HL-60 (cell line): Measurements from ENCODE around the gene ECHS1.

Experiments
- DNase-seq, 2 experiments: peaks; one replicate each; pipeline ENCODE4 v3.0.0-alpha.2; 2010 to 2020; ENCODE audit warnings: low read depth in 1 of 2, low spot score in 1 of 2
- H3K27ac ChIP-seq: fragments of 250-450 bp; sonication (Bioruptor Pico); replicated peaks from 2 replicates; pipeline ENCODE4 v1.5.1; 2020; ENCODE audit warnings: mild to moderate bottlenecking, moderate library complexity
- H3K27me3 ChIP-seq: fragments of 250-450 bp; sonication (Bioruptor Pico); 2 replicates; pipeline ENCODE4 v1.5.1; 2021; ENCODE audit warnings: mild to moderate bottlenecking, moderate library complexity; ENCODE audit not compliant: insufficient read depth, poor library complexity, severe bottlenecking
- H3K4me3 ChIP-seq: replicated peaks from 2 replicates; pipeline ENCODE4 v1.5.1; 2011; ENCODE audit warnings: mild to moderate bottlenecking, control low read depth, low read length; ENCODE audit not compliant: insufficient read depth
- GABPA ChIP-seq: IDR thresholded peaks from 2 replicates; pipeline ENCODE4 v1.6.1; 2012; ENCODE audit warnings: low read depth
- POLR2AphosphoS5 ChIP-seq: IDR thresholded peaks from 2 replicates; pipeline ENCODE4 v1.6.1; 2012; ENCODE audit warnings: low read depth
- SPI1 ChIP-seq: IDR thresholded peaks from 2 replicates; pipeline ENCODE4 v1.6.1; 2012; ENCODE audit warnings: low read depth, mild to moderate bottlenecking, borderline replicate concordance
- TF ChIP-seq, protein P1 (sequence below): IDR thresholded peaks from one replicate; pipeline ENCODE4 v1.5.1; 2011; ENCODE audit warnings: low read length, control low read depth, inconsistent platforms; ENCODE audit not compliant: insufficient read depth
- TF ChIP-seq, protein P2 (sequence below): IDR thresholded peaks from 2 replicates; pipeline ENCODE4 v1.6.1; 2012; ENCODE audit warnings: low read depth; ENCODE audit not compliant: insufficient replicate concordance

The ECHS1 gene

DNA sequence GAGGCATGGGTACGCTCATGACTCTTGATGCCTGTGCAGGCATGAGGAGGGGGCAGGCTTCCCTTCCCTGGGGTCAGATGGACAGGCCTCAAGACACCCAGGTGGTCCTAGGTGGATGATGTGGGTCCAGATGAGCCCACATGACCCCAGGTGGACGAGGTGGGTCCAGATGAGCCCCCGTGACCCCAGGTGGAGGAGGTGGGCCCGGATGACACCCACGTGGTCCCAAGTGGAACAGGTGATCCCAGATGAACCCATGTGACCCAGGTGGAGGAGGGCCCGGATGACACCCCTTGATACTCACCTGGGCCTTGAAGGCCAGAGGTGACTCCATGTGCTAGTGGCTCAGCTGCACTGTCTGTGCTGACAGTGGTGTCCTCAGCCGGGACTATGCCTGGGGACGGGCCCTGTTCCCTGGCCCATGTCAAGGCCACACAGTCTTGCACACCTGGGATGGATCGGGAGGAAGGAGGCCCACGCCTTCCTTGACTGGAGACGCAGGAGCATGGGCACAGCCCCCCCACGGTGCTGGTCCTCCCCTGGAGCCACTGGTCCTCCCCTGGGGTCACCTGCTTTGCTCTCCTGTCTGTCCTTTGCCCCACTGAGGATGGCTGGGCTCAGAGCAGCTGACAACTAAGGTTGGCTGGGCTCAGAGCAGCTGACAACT is 22.7 kb downstream of the ECHS1 start:
- no peak for DNase-seq
- TF ChIP-seq, protein P1, sequence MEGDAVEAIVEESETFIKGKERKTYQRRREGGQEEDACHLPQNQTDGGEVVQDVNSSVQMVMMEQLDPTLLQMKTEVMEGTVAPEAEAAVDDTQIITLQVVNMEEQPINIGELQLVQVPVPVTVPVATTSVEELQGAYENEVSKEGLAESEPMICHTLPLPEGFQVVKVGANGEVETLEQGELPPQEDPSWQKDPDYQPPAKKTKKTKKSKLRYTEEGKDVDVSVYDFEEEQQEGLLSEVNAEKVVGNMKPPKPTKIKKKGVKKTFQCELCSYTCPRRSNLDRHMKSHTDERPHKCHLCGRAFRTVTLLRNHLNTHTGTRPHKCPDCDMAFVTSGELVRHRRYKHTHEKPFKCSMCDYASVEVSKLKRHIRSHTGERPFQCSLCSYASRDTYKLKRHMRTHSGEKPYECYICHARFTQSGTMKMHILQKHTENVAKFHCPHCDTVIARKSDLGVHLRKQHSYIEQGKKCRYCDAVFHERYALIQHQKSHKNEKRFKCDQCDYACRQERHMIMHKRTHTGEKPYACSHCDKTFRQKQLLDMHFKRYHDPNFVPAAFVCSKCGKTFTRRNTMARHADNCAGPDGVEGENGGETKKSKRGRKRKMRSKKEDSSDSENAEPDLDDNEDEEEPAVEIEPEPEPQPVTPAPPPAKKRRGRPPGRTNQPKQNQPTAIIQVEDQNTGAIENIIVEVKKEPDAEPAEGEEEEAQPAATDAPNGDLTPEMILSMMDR, result no peak
- TF ChIP-seq, protein P2, sequence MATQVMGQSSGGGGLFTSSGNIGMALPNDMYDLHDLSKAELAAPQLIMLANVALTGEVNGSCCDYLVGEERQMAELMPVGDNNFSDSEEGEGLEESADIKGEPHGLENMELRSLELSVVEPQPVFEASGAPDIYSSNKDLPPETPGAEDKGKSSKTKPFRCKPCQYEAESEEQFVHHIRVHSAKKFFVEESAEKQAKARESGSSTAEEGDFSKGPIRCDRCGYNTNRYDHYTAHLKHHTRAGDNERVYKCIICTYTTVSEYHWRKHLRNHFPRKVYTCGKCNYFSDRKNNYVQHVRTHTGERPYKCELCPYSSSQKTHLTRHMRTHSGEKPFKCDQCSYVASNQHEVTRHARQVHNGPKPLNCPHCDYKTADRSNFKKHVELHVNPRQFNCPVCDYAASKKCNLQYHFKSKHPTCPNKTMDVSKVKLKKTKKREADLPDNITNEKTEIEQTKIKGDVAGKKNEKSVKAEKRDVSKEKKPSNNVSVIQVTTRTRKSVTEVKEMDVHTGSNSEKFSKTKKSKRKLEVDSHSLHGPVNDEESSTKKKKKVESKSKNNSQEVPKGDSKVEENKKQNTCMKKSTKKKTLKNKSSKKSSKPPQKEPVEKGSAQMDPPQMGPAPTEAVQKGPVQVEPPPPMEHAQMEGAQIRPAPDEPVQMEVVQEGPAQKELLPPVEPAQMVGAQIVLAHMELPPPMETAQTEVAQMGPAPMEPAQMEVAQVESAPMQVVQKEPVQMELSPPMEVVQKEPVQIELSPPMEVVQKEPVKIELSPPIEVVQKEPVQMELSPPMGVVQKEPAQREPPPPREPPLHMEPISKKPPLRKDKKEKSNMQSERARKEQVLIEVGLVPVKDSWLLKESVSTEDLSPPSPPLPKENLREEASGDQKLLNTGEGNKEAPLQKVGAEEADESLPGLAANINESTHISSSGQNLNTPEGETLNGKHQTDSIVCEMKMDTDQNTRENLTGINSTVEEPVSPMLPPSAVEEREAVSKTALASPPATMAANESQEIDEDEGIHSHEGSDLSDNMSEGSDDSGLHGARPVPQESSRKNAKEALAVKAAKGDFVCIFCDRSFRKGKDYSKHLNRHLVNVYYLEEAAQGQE, result no peak
- TF ChIP-seq POLR2AphosphoS5 (no peak; the same call in 1 of the 2 replicates), GABPA (no peak), SPI1 (no peak)
- no peak overlapping the region for H3K4me3 ChIP-seq
- H3K27ac ChIP-seq, result no peak overlapping the region
- H3K27me3 ChIP-seq, result peaks cover 5% of the 10 kb centered on the region

DNA sequence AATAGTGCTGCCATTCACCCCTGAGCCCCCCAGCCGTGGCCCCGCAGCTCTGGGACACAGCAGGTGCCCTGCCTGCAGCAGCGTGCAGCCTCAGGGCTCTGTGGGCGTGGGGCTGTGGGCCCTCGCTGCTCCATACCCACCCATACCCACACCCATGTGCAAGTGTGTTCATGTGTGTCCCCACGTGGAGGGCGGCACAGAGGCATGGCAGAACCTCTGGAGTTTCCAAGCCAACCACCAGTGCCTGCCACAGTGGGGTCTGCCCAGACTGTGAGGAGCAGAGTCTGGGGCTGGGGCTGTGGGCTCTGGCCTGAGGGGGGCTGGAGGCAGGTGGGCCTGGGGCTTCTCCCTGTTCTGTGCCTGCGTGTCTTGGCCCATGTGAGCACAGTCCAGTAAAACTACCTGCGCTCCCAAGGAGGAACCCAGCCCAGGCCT is 23.6 kb downstream of the ECHS1 start:
- TF ChIP-seq SPI1, result no peak
- Histone ChIP-seq H3K4me3 (no peak overlapping the region), H3K27me3 (peaks cover 5% of the 10 kb centered on the region), H3K27ac (no peak overlapping the region)
- no peak for DNase-seq

DNA sequence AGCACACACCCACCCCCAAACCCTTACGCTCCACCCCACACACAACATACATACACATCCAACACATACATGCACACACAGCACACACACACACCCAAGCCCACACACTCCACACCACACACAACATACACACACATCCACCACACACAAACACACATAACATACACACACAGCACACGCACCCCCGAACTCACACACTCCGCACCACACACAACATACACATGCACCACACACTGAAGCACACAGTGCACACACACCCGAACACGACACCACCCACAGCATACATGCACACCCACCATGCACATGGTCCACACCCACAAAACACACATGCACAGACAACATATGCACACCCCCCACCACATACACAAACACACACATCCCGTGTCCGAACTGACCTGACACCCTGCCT is 24.0 kb downstream of the ECHS1 start:
- Histone ChIP-seq H3K27ac (no peak overlapping the region), H3K4me3 (no peak overlapping the region), H3K27me3 (peaks cover 5% of the 10 kb centered on the region)
- DNase-seq, result no peak
- TF ChIP-seq POLR2AphosphoS5 (no peak), GABPA (no peak), SPI1 (no peak)
- TF ChIP-seq, protein P1, result no peak
- TF ChIP-seq, protein P2, result no peak

DNA sequence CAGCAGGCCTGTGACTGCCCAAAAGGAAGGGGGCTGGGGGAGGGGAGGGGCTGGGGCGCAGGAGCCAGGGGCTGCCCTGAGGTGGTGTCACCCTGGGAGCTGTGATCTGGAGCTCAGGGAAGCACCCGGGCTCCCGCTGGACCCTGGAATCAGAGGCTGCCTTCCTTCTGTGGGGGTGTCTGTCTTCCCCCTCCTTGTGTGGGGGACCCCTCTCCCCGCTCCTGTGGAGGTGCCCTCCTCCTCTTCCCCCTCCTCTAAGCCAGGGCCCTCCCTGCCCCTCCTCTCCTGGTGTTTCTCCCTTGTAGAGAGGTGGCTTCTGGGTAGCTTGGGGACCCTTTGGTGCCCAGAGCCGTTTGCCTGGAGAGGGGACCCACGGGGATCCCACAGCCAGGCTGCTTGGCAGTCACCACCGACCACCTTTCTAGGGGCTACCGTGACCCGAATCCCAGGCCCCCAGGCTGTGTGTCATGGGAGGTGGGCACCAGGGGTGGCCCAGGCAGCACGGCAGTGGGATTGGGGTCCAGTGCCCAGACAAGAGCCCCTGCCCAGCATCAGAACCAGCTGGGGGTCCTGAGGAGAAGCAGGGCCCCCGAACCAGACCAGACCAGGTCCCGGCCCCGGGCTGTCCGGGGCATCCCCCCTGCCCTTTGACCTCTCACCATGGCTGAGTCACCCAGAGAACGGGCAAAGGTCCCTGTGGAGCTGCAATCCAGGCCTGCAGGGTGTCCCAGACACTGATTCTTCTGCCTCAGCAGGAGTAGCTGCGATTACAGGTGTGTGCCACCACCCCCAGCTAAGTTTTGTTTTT is 25.2 kb downstream of the ECHS1 start:
- Histone ChIP-seq H3K27me3 (peaks cover 5% of the 10 kb centered on the region), H3K27ac (no peak overlapping the region), H3K4me3 (no peak overlapping the region)
- DNase-seq, result no peak
- TF ChIP-seq SPI1, result no peak
- TF ChIP-seq, protein P2, result no peak
- TF ChIP-seq GABPA, result no peak
- TF ChIP-seq POLR2AphosphoS5, result no peak
- TF ChIP-seq, protein P1, result no peak
